Neural crest cell (in vitro differentiated cells): ENCODE results near the gene MMP14. TPM values are rescaled to one million over a fixed set of nuclear protein-coding genes. Genes with fewer than 3 reads are reported as not detected.
A peak's percentile ranks its signal among the peaks of the same experiment; 100 is the strongest.

Experiments
- DNase-seq: peaks from one replicate; pipeline ENCODE4 v3.0.0; 2021; ENCODE audit warnings: low read depth, mixed read lengths, low spot score
- H3K27ac Mint-ChIP-seq: one replicate; pipeline ENCODE4 v1.8.0; 2021; ENCODE audit warnings: mild to moderate bottlenecking, mixed read lengths; ENCODE audit not compliant: unreplicated experiment
- H3K27me3 Mint-ChIP-seq: 2 replicates; pipeline ENCODE4 v1.8.0; 2021; ENCODE audit warnings: low read depth, mild to moderate bottlenecking, mixed read lengths
- H3K36me3 Mint-ChIP-seq: 2 replicates; pipeline ENCODE4 v1.8.0; 2021; ENCODE audit warnings: low read depth, mild to moderate bottlenecking, mixed read lengths
- H3K4me1 Mint-ChIP-seq: 2 replicates; pipeline ENCODE4 v1.8.0; 2021; ENCODE audit warnings: mixed read lengths
- H3K4me3 Mint-ChIP-seq: one replicate; pipeline ENCODE4 v1.8.0; 2021; ENCODE audit warnings: mild to moderate bottlenecking, mixed read lengths
- H3K9me3 Mint-ChIP-seq: 2 replicates; pipeline ENCODE4 v1.8.0; 2021; ENCODE audit warnings: mixed read lengths
- CTCF ChIP-seq: fragments of 200-600 bp; sonication (generic); conservative IDR thresholded peaks from 2 replicates; pipeline ENCODE4 v1.5.0; 2021; ENCODE audit warnings: antibody characterized with exemption, mild to moderate bottlenecking
- total RNA-seq: library from RNA; stranded (reverse); gene quantifications from 2 replicates; pipeline ENCODE4 v1.2.1, GENCODE V29; 2021

The MMP14 gene
- total RNA-seq, 1 donor from 2014 or later, result 63.2 TPM

GRCh38 chr14:22890416-22890815 is 54.0 kb downstream of the MMP14 start:
- H3K36me3 Mint-ChIP-seq, result no peaks in the 10 kb centered on the region
- no peak for TF ChIP-seq CTCF
- H3K27ac Mint-ChIP-seq, result no peak overlapping the region
- H3K4me1 Mint-ChIP-seq, result peaks cover 25% of the 10 kb centered on the region
- H3K4me3 Mint-ChIP-seq, result no peak overlapping the region
- no peak for DNase-seq
- peaks cover under 1% of the 10 kb centered on the region for H3K27me3 Mint-ChIP-seq
- H3K9me3 Mint-ChIP-seq, result no peaks in the 10 kb centered on the region

GRCh38 chr14:22892488-22892887 is 56.1 kb downstream of the MMP14 start:
- Mint-ChIP-seq H3K9me3 (no peaks in the 10 kb centered on the region), H3K36me3 (no peaks in the 10 kb centered on the region), H3K27me3 (no peaks in the 10 kb centered on the region), H3K4me1 (peaks cover 10% of the 10 kb centered on the region), H3K27ac (peak overlapping the region; percentile 17), H3K4me3 (no peak overlapping the region)
- no peak for TF ChIP-seq CTCF
- no peak for DNase-seq

- no peak for TF ChIP-seq CTCF
- Mint-ChIP-seq H3K4me3 (no peak overlapping the region), H3K4me1 (peaks cover 7% of the 10 kb centered on the region), H3K36me3 (no peaks in the 10 kb centered on the region), H3K9me3 (no peaks in the 10 kb centered on the region), H3K27ac (no peak overlapping the region), H3K27me3 (no peaks in the 10 kb centered on the region)
- DNase-seq, result no peak
These were observed 57.3 kb downstream of the MMP14 start for GRCh38 chr14:22893706-22894105.

- DNase-seq, result no peak
- H3K9me3 Mint-ChIP-seq, result no peaks in the 10 kb centered on the region
- H3K27me3 Mint-ChIP-seq, result no peaks in the 10 kb centered on the region
- H3K4me1 Mint-ChIP-seq, result peaks cover 3% of the 10 kb centered on the region
- no peaks in the 10 kb centered on the region for H3K36me3 Mint-ChIP-seq
- no peak overlapping the region for H3K4me3 Mint-ChIP-seq
- no peak for TF ChIP-seq CTCF
- H3K27ac Mint-ChIP-seq, result no peak overlapping the region
These were observed 59.0 kb downstream of the MMP14 start for GRCh38 chr14:22895402-22895801.

GRCh38 chr14:22896356-22896755 is 60.0 kb downstream of the MMP14 start:
- peaks cover under 1% of the 10 kb centered on the region for H3K36me3 Mint-ChIP-seq
- no peak overlapping the region for H3K27ac Mint-ChIP-seq
- no peak overlapping the region for H3K4me3 Mint-ChIP-seq
- no peak for DNase-seq
- no peak for TF ChIP-seq CTCF
- H3K9me3 Mint-ChIP-seq, result no peaks in the 10 kb centered on the region
- H3K4me1 Mint-ChIP-seq, result peaks cover 3% of the 10 kb centered on the region
- H3K27me3 Mint-ChIP-seq, result no peaks in the 10 kb centered on the region

GRCh38 chr14:22896760-22897159 is 60.4 kb downstream of the MMP14 start:
- Mint-ChIP-seq H3K36me3 (peaks cover 3% of the 10 kb centered on the region), H3K27ac (no peak overlapping the region), H3K9me3 (no peaks in the 10 kb centered on the region), H3K4me1 (peaks cover 3% of the 10 kb centered on the region), H3K4me3 (no peak overlapping the region), H3K27me3 (no peaks in the 10 kb centered on the region)
- TF ChIP-seq CTCF, result no peak
- DNase-seq, result no peak
